Colon (tissue), 2 donors: Measurements from ENCODE around the gene HNRNPCL4.
"Not testable (repeated sequence)": the region's sequence is repeated elsewhere in the genome, so short reads cannot be mapped to it uniquely, and the experiment has no call there.

Experiments used
- FAIRE-seq: peaks from 2 replicates; lab custom pipeline; 2012; peaks lifted over from hg19 to GRCh38; lab: Jason Lieb, UNC
- donor health status: control.
- donor health status: control.

HNRNPCL4 gene

DNA sequence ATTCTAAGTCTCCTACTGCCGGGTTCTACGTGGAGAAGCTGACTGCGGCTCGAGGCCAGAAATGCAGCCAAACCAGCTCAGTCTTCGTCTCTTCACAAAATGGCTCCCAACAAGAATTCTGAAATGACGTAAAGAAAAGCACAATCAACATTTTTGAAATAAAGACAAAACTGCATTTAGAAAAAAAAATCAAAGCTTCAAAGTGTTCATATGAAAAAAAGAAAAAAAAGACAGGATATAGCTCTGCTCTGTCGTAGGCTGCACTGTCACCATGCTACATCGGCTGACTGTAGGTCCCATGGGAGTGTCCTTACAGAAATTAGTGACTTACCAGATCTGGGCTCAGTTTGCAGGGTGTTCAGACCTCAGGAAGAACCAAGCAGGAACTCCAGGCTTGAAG, at the start of gene HNRNPCL4:
Gene HNRNPCL4, minus strand, starts transcription at position 101 of the 400 bp plus-strand sequence. CDS start 164 bp downstream, outside the sequence.
- not testable (repeated sequence) for FAIRE-seq

DNA sequence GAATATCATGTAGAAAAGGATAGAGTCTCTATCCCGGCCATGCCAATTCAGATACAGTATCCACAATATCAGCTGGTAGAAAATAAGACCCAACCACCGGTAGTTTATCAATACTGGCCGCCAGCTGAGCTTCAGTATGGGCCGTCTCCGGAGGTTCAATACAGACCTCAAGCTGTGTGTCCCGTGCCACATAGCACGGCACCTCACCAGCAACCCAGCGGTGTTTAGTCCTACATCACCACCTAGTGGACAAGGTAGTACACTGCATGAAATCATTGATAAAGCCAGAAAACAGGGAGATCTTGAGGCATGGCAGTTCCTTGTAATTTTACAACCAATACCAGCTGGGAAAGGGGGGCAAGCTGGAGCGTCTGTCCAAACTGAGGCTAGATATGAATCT, 43.3 kb upstream of the HNRNPCL4 start:
- not testable (repeated sequence) for FAIRE-seq

DNA sequence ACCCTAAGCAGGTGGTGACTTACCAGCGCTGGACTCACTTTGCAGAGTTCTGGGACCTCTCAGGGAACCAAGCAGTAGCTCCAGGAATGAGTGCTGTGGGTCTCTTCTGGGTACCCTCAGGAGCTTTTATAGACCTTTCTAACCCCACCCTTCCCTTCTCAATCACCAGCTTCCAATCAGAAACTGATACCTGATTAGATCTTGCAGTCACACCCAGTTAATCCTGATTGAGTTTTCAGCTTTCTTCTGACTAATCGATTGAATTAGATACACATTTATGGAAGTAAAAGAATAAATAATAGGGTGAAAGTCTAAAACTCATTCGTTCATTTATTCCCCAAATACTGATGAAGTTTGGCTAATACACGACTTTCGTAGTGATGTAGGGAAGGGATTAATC, 35.9 kb upstream of the HNRNPCL4 start, which contains the start of gene PRAMEF13:
Gene PRAMEF13, minus strand, starts transcription at position 101 of the 400 bp plus-strand sequence. CDS start 1,820 bp downstream, outside the sequence.
- not testable (repeated sequence) for FAIRE-seq

DNA sequence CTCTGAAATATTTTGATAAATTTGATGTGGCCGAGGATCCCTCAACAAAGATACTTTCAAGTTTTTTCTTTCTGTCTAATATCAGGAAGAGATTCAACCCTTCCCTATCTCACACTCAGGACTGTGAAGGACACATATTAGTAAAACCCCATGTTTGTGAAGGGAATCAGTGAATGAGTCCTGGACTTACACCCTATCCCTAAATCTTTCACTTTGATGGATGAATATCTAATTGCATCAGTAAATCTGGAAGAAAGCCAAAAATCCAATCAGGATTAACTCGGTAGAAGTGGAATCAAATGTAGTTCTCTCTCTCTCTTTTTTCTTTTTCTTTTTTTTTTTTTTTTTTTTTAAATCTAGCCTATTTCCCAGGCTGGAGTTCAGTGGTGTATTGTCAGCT, 6.1 kb upstream of the HNRNPCL4 start, which contains the start of gene PRAMEF9:
Gene PRAMEF9, plus strand, starts transcription at position 301 of the 400 bp plus-strand sequence. CDS start 3,433 bp downstream, outside the sequence.
- not testable (repeated sequence) for FAIRE-seq

DNA sequence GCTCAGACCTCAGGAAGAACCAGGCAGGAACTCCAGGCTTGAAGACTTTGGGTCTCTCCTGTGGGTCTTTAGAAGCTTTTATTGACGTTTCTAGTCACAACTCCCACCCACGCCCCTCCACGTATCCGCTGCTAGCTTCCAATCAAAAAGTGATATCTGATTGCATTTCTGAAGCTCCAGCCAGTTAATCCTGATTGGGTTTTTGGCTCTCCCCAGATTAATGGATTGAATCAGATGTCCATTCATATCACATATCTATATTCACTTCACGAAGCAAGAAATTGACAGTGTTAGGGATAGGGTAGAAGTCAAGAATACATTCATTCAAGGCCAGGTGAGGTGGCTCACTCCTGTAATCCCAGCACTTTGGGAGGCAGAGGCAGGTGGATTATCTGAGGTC, 9.5 kb downstream of the HNRNPCL4 start, which contains the start of gene PRAMEF26:
Gene PRAMEF26, minus strand, starts transcription at position 101 of the 400 bp plus-strand sequence. CDS start 2,914 bp downstream, outside the sequence.
- FAIRE-seq, result not testable (repeated sequence)

DNA sequence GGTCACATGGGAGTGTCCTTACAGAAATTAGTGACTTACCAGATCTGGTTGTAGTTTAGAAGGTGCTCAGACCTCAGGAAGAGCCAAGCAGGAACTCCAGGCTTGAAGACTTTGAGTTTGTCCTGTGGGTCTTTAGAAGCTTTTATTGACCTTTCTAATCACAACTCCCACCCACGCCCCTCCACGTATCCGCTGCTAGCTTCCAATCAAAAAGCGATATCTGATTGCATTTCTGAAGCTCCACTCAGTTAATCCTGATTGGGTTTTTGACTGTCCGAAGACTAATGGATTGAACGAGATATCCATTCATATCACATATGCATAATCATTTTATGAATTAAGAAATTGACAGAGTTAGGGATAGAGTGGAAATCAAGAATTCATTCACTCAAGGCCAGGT, 48.7 kb downstream of the HNRNPCL4 start, which contains the start of gene HNRNPCL2:
Gene HNRNPCL2, minus strand, starts transcription at position 101 of the 400 bp plus-strand sequence. CDS start 454 bp downstream, outside the sequence.
- not testable (repeated sequence) for FAIRE-seq
